GM21390 (cell line): Measurements from ENCODE around the gene CYGB.
"Not testable (repeated sequence)": the region's sequence is repeated elsewhere in the genome, so short reads cannot be mapped to it uniquely, and the experiment has no call there.

Experiments
- ATAC-seq: cut with Tn5 transposase; IDR thresholded peaks from one replicate; pipeline ENCODE4 v1.9.1; 2021; ENCODE audit not compliant: unreplicated experiment

CYGB gene

GRCh38 chr17:76538281-76538931 is 897 bp upstream of the CYGB start:
- ATAC-seq: no peak

- ATAC-seq: no peak
These were observed 276 bp downstream of the CYGB start for GRCh38 chr17:76537288-76537577.

- no peak for ATAC-seq
These were observed 810 bp downstream of the CYGB start for GRCh38 chr17:76536511-76537287.

GRCh38 chr17:76535788-76536510 is 1.6 kb downstream of the CYGB start:
- ATAC-seq: no peak

- ATAC-seq: no peak
These were observed 2.4 kb downstream of the CYGB start for GRCh38 chr17:76534831-76535732.

- not testable (repeated sequence) for ATAC-seq
These were observed 3.7 kb downstream of the CYGB start for GRCh38 chr17:76533640-76534359.

- ATAC-seq: no peak
These were observed 5.3 kb downstream of the CYGB start for GRCh38 chr17:76532072-76532651.

- no peak for ATAC-seq
These were observed 5.9 kb downstream of the CYGB start for GRCh38 chr17:76531486-76532038.

GRCh38 chr17:76530811-76531485 is 6.6 kb downstream of the CYGB start:
- no peak for ATAC-seq

- no peak for ATAC-seq
These were observed 7.3 kb downstream of the CYGB start for GRCh38 chr17:76530095-76530723.

GRCh38 chr17:76529224-76530094 is 8.1 kb downstream of the CYGB start:
- no peak for ATAC-seq

GRCh38 chr17:76528528-76529223 is 8.8 kb downstream of the CYGB start:
- ATAC-seq: no peak

- peak; percentile 35 for ATAC-seq
These were observed 9.4 kb downstream of the CYGB start for GRCh38 chr17:76528156-76528527.

GRCh38 chr17:76527430-76528111 is 9.9 kb downstream of the CYGB start:
- ATAC-seq: peak; percentile 42

GRCh38 chr17:76527016-76527415 is 10.5 kb downstream of the CYGB start:
- ATAC-seq: not testable (repeated sequence)

- not testable (repeated sequence) for ATAC-seq
These were observed 12.0 kb downstream of the CYGB start for GRCh38 chr17:76525513-76525833.
